HL-60 (cell line): ENCODE data around the gene TTC39A.

Experiments used
- DNase-seq, 2 experiments: peaks; one replicate each; pipeline ENCODE4 v3.0.0-alpha.2; 2010 to 2020; ENCODE audit warnings: low read depth in 1 of 2, low spot score in 1 of 2
- H3K27ac ChIP-seq: fragments of 250-450 bp; sonication (Bioruptor Pico); replicated peaks from 2 replicates; pipeline ENCODE4 v1.5.1; 2020; ENCODE audit warnings: mild to moderate bottlenecking, moderate library complexity
- H3K27me3 ChIP-seq: fragments of 250-450 bp; sonication (Bioruptor Pico); 2 replicates; pipeline ENCODE4 v1.5.1; 2021; ENCODE audit warnings: mild to moderate bottlenecking, moderate library complexity; ENCODE audit not compliant: insufficient read depth, poor library complexity, severe bottlenecking
- H3K4me3 ChIP-seq: replicated peaks from 2 replicates; pipeline ENCODE4 v1.5.1; 2011; ENCODE audit warnings: mild to moderate bottlenecking, control low read depth, low read length; ENCODE audit not compliant: insufficient read depth
- GABPA ChIP-seq: IDR thresholded peaks from 2 replicates; pipeline ENCODE4 v1.6.1; 2012; ENCODE audit warnings: low read depth
- POLR2AphosphoS5 ChIP-seq: IDR thresholded peaks from 2 replicates; pipeline ENCODE4 v1.6.1; 2012; ENCODE audit warnings: low read depth
- SPI1 ChIP-seq: IDR thresholded peaks from 2 replicates; pipeline ENCODE4 v1.6.1; 2012; ENCODE audit warnings: low read depth, mild to moderate bottlenecking, borderline replicate concordance
- TF ChIP-seq, protein P1 (sequence below): IDR thresholded peaks from 2 replicates; pipeline ENCODE4 v1.6.1; 2012; ENCODE audit warnings: low read depth; ENCODE audit not compliant: insufficient replicate concordance
- TF ChIP-seq, protein P2 (sequence below): IDR thresholded peaks from one replicate; pipeline ENCODE4 v1.5.1; 2011; ENCODE audit warnings: low read length, control low read depth, inconsistent platforms; ENCODE audit not compliant: insufficient read depth

The TTC39A gene

DNA sequence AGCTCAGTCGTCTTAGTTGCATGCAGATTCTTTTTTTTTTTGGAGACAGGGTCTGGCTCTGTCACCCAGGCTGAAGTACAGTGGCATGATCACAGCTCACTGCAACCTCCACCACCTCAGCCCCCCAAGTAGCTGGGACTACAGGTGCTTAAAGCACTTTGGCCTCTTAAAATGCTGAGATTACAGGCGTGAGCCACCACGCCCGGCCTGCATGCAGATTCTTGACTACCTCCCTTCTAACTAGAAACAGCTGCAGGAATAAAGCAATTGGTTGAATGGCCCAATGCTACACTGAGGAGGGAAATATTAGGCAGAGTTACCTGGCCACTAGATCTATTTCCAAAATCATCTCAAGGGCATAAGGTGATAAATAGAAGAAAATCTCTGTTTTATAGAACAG is 29.5 kb upstream of the TTC39A start:
- no peaks in the 10 kb centered on the region for H3K27me3 ChIP-seq
- H3K27ac ChIP-seq: no peak overlapping the region
- no peak overlapping the region for H3K4me3 ChIP-seq
- no peak for DNase-seq
- TF ChIP-seq, protein P1, sequence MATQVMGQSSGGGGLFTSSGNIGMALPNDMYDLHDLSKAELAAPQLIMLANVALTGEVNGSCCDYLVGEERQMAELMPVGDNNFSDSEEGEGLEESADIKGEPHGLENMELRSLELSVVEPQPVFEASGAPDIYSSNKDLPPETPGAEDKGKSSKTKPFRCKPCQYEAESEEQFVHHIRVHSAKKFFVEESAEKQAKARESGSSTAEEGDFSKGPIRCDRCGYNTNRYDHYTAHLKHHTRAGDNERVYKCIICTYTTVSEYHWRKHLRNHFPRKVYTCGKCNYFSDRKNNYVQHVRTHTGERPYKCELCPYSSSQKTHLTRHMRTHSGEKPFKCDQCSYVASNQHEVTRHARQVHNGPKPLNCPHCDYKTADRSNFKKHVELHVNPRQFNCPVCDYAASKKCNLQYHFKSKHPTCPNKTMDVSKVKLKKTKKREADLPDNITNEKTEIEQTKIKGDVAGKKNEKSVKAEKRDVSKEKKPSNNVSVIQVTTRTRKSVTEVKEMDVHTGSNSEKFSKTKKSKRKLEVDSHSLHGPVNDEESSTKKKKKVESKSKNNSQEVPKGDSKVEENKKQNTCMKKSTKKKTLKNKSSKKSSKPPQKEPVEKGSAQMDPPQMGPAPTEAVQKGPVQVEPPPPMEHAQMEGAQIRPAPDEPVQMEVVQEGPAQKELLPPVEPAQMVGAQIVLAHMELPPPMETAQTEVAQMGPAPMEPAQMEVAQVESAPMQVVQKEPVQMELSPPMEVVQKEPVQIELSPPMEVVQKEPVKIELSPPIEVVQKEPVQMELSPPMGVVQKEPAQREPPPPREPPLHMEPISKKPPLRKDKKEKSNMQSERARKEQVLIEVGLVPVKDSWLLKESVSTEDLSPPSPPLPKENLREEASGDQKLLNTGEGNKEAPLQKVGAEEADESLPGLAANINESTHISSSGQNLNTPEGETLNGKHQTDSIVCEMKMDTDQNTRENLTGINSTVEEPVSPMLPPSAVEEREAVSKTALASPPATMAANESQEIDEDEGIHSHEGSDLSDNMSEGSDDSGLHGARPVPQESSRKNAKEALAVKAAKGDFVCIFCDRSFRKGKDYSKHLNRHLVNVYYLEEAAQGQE: no peak
- TF ChIP-seq GABPA: no peak
- TF ChIP-seq SPI1: no peak
- TF ChIP-seq POLR2AphosphoS5: no peak
- TF ChIP-seq, protein P2, sequence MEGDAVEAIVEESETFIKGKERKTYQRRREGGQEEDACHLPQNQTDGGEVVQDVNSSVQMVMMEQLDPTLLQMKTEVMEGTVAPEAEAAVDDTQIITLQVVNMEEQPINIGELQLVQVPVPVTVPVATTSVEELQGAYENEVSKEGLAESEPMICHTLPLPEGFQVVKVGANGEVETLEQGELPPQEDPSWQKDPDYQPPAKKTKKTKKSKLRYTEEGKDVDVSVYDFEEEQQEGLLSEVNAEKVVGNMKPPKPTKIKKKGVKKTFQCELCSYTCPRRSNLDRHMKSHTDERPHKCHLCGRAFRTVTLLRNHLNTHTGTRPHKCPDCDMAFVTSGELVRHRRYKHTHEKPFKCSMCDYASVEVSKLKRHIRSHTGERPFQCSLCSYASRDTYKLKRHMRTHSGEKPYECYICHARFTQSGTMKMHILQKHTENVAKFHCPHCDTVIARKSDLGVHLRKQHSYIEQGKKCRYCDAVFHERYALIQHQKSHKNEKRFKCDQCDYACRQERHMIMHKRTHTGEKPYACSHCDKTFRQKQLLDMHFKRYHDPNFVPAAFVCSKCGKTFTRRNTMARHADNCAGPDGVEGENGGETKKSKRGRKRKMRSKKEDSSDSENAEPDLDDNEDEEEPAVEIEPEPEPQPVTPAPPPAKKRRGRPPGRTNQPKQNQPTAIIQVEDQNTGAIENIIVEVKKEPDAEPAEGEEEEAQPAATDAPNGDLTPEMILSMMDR: no peak

- no peak for TF ChIP-seq SPI1
- no peak for TF ChIP-seq POLR2AphosphoS5
- no peak overlapping the region for H3K27ac ChIP-seq
Observed at GRCh38 chr1:51355382-51355781, 25.0 kb upstream of the TTC39A start.

DNA sequence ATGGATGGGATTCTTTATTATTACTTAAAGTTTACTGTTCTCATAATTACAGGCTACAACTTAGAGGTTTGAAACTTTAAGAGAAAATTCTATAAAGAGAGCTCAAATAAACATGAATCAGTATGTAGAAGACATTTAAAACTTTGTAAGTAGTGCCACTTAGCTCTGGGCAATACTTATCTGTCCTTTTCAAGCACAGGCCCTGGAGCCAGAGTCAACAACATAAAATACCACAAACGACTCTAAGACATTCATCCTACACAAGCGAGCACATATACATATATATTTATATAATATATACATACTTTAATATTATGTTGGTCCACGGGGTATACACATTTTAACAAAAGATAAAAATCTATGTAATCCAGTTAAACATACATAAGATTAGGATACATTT is 24.1 kb upstream of the TTC39A start:
- no peak for TF ChIP-seq POLR2AphosphoS5
- TF ChIP-seq SPI1: no peak
- TF ChIP-seq, protein P1: no peak
- TF ChIP-seq, protein P2: no peak

More at GRCh38 chr1:51355382-51355781, 25.0 kb upstream of the TTC39A start:
- DNase-seq: no peak
- H3K4me3 ChIP-seq: no peak overlapping the region
- no peaks in the 10 kb centered on the region for H3K27me3 ChIP-seq

DNA sequence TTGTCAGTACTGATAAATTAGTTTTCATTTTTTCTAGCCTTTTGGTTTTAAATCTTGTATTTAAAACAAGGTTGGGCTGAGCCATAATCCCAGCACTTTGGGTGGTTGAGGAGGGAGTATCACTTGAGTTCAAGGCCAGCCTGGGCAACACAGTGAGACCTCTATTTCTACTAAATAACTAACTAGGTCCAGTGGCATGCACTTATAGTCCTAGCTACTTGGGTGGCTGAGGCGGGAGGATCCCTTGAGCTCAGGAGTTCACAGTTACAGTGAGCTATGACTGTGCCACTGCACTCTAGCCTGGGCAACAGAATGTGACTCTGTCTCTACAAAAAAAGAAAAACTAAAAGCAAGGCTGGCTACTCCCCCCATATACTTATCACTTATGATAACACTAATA is 21.5 kb upstream of the TTC39A start:
- no peak overlapping the region for H3K4me3 ChIP-seq
- no peak for DNase-seq
- H3K27me3 ChIP-seq: no peaks in the 10 kb centered on the region
- no peak overlapping the region for H3K27ac ChIP-seq
- TF ChIP-seq, protein P2: no peak
- TF ChIP-seq GABPA: no peak
- TF ChIP-seq POLR2AphosphoS5: no peak

More for the DNA sequence above, 24.1 kb upstream of the TTC39A start:
- Histone ChIP-seq H3K27me3 (no peaks in the 10 kb centered on the region), H3K4me3 (no peak overlapping the region), H3K27ac (no peak overlapping the region)
- no peak for DNase-seq
